Activated naive CD4-positive, alpha-beta T cell treated with anti-CD3 and anti-CD28 coated beads, Interleukin-2, amount 50 U/mL, for 16 hours (primary cell): ENCODE data around the gene COL5A3.
A peak's percentile ranks its signal among the peaks of the same experiment; 100 is the strongest.
"Not testable (repeated sequence)": the region's sequence is repeated elsewhere in the genome, so short reads cannot be mapped to it uniquely, and the experiment has no call there.

ENCODE experiments used
- DNase-seq: peaks from one replicate; pipeline ENCODE4 v3.0.0-alpha.2; 2020

Gene COL5A3

DNA sequence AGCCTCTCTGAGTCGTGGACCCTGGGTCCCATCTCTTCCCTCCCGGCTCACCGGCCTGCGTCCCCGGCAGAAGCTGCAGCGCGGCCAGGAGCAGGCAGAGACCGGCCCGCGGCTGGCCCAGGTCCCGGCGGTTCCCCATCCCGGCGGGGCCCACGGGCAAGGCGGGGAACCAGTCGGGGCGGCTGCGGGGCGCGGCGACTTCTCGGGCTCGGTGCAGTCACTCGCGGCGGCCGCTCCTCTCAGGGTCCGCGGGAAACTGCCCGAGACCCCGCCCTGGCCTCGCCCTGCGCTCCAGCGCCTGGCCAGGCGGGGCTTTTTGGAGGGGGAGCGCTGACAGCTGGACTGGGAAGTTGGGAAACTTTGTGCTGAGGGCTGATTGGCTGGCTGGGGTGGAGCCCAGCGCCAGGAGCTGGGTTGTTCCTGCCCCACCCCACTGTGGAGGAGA is at the start of gene COL5A3:
Gene COL5A3 (minus strand): TSS at position 258 of the 445 bp plus-strand sequence. CDS start 119 bp downstream, at position 139.
- no peak for DNase-seq

DNA sequence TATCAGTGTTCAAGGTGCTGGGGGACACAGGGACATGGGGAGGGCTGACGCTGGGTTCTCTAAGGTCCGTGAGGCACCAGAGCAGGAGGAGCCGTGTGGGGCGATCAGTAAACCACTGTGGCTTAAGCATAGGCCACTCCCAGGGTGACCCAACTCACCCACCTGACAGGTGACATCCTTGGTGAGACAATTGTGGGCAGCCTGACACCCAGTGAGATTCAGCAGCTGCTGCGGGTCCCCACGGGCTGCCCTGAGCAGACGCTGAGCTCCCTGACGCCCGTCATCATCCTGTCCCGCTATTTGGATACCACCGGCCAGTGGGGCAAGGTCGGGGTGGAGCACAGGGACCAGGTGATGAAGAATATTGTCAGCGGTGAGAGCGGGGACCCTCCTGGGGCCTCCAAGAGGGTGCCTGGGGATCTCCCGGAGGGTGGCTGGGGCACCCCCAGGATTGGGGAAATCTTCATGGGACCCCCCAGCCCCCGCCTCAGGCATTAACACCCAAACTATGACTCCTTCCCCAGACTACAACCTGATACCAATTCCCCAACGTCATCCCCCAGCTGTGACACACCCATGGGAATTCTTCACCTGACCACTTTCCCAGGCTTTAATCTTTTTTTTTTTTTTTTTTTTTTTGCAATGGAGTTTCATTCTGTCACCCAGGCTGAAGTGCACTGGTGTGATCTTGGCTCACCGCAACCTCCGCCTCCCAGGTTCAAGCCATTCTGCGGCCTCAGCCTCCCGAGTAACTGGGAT is 42.5 kb upstream of the COL5A3 start:
- DNase-seq: no peak

DNA sequence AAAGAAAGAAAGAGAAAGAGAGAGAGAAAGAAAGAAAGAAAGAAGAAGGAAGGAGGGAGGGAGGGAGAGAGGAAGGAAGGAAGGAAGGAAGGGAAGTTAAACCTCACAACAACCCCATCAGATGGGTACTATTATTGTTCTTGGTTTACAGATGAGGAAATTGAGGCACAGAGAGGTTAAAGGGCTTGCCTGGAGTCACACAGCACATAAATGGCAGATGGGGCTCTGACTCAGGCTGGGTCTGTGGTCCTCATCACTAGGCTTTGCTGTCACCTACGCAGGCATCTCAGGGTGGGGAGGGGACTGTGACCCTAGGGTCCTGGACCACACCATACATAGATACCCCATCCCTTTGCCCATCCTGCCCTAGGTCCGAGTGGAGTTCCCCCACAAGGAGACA is 39.3 kb upstream of the COL5A3 start:
- no peak for DNase-seq

DNA sequence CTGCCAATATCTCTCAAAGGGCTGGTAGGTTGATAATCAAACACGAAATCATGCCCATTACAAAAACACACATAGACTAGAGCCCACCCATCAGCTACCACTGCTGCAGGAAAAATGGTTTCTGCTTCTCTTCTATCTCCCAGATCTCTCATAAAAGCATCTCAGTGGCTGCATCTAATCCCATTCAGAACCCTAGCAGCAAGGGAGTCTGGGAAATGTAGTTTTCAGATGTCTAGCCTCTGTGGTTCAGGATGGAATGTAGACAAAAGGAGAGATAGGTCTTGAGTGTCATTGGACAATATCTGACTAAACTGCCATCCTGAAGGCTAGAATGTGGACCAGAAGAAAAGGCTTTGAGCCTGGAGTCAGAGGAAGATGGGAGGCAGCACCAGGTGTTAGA is 35.1 kb upstream of the COL5A3 start:
- no peak for DNase-seq

DNA sequence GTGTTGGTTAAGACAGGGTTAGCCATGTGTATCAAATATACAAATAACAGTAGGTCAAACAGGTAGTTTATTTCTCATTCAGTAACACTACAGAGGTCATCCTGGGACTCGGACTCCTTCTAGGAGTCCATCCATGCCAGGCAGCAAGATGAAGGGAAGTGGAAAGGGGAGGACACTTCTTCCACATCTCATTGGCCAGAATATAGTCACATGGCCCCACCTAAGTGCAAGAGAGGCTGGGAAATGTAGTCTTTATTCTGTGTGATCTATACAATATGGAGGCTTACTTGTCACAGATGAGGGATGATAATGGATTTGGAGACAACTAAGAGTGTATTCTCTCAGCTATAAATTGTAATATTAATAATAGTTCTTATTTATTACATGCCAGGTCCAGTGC is 34.1 kb upstream of the COL5A3 start:
- no peak for DNase-seq

DNA sequence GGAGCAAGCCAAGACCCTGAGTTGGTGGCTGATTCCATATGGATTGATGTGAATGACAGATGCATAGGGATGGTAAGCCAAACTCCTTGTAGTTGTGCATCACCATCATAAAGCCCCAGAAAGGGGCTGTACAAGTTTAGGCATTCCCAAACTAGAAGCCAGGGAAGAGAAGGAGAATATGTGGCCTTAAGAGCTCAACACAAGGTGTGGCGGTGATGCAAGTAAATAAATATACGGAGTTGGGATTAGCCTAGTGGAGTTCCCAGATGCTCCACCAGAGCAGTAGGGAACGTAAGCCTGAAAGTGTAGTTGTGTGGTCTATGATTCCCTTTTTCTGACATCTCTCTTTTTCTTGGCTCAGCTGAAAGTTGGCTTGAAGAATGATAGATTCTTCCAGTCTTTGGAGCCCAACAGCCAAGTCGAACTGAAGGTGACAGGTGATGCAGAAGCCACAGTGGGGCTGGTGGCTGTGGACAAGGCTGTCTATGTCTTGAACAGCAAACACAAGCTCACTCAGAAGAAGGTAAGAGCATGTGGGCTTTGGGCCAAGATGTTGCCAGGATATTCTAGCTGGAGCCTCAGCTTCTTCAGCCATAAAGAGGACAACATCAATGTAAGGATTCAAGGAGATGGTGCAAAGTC is 33.1 kb upstream of the COL5A3 start:
- no peak for DNase-seq

DNA sequence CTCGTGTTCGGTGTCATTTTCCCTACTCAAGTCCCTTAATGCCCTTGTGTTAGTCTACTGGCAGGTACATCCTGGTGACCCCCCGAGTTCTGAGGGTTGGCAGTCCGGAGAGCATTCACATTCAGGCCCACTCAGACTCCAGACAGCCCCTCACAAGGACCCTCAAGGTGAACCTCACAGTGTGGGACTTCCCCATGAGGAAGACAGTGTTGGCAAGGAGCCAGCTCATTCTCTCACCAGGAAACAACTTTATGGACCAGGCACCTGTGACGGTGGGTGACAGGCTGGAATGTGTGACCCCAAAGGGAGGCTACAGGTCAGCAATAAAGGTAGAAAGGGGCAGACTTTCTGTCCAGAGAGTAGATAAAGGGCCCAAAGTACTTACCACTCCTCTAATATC is 27.5 kb upstream of the COL5A3 start:
- DNase-seq: no peak

DNA sequence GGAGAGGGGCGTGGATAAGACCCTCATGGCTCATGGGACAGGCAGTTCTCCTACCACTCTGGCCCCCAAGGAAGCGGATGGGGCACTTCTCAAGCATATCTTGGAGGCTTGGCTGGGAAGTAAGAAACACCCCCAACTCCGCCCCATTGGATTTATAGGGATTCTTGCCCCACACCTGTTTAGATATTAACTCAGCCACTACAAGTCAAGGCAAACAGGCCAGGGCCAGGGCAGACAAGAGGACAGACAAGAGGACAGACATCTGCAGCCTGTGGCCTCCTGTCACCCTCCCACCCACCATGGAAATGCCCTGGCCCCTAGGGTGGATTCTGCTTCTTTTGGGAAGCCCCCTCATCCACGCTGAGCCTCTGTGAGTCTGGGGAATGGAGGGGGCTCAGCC is 27.1 kb upstream of the COL5A3 start:
- no peak for DNase-seq

DNA sequence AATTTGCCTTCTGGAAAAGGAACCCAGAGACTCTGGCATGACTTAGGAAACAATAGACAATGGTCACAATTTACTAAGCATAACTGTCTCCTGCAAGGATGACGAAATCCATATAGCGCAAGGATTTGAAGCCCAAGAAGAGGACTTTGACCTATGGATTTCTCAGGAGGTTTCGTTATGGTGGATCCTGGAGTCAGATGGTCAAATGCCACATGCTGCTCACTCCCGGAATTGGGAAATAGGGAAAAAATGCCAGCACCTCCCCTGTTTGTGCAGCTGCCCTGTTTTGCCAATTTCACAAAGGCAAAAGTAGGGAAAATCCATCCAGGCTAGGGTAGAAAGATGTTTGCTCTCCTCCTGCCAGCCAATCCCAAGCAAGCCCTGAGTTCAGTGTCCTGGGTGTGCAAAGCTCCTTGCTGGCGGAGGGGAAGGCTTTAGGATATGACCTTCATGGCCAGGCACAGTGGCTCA is 26.3 kb upstream of the COL5A3 start:
- no peak for DNase-seq

DNA sequence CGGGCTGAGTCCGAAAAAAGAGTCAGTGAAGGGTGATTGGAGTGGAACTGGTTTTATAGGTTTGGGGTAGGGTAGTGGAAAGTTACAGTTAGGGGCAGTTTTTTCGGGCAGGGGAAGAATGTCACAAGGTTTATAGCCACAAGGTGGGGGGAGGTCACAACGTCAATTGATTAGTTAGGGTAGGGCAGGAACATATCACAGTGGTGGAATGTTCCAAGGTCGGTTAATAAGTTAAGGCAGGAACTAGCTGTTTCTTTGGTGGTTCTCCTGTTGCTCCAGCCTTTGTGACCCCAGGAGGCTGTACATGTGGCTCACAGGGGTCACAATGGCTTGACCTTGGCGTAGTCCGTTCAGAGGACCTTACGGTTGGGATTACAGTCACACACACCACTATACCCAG is 23.3 kb upstream of the COL5A3 start:
- no peak for DNase-seq

DNA sequence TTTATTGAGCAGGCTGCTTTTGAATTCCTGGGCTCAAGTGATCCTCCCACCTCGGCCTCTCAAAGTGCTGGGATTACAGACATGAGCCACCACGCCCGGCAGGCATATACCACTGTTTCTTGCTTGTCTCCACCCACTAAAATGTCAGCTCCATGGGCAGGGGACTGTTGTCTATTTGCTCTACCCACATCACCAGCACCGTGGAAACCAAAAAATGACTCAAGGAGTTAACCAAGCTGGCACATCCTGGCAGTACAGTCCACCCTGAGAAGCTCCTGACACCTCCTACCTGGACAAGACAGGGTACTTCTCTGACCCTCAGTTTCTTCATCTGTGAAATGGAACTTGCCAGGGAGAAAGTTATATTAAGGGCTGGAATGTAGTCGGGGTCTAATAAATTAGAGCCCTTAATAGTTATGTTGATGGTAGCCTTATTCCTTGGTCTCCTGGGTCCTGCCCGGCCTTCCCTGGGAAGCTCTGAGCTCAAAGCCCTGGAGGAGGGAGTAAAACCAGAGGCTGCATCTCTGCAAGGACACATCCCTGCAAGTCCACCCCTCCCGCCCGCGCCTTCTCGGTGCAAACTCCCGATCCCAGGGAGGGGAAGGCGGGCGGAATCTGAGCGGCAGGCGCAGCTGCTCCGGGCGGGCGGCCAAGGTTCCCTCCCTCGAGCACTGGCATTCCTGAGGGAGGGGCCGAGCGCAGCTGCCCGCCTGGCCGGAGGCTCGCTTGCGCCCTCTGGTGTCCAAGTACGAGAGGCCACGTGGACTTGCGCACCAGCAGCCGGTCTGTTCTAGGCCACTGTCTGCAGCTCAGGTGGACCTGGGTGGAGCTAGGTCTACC is 17.1 kb upstream of the COL5A3 start:
- DNase-seq: peak; percentile 73

DNA sequence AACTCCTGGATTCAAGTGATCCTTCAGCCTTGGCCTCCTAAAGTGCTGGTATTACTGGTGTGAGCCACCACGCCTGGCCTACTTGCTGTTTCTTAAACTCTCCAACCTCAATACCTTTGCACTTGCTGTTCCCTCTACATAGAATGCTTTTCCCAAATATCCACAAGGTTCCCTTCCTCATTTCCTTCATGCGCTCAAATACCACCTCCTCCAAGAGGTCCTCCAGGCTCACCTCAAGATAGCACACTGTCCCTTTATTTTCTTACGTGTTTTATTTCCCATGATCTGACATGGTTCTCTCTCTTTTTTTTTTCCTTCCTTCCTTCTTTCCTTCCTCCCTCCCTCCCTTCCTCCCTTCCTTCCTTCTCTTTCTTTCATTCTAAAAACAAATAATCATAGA is 16.4 kb upstream of the COL5A3 start:
- DNase-seq: no peak

DNA sequence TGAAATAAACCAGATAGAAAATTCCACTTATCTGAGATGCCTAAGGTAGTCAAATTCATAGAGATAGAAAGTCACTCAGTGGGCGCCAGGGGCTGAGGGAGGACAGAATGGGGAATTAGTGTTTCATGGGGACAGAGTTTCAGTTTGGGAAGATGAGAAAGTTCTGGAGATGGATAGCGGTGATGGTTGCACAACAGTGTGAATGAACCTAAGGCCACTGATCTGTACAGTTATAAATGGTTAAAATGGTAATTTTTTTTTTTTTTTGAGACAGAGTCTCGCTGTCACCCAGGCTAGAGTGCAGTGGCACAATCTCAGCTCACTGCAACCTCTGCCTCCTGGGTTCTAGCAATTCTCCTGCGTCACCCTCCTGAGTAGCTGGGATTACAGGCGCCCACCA is 12.8 kb upstream of the COL5A3 start:
- not testable (repeated sequence) for DNase-seq

DNA sequence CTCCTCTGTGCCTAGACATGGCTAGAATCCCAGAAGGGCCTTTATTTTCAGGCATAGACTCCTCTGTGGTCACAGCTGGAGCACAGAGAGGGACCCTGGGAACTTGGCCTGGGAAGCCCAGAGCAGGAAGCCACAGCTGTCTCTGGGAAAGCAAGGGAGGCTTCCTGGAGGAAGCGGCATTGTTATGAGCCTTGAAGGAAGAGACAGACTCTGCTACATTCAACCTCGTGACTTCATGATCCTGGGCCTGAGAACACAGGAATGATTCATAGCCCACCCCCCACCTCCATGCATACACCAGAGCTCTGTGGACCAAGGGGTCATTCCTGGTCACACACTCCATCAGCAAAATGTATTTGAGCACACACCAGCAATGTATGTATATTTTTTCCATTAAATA is 11.6 kb upstream of the COL5A3 start:
- DNase-seq: no peak

DNA sequence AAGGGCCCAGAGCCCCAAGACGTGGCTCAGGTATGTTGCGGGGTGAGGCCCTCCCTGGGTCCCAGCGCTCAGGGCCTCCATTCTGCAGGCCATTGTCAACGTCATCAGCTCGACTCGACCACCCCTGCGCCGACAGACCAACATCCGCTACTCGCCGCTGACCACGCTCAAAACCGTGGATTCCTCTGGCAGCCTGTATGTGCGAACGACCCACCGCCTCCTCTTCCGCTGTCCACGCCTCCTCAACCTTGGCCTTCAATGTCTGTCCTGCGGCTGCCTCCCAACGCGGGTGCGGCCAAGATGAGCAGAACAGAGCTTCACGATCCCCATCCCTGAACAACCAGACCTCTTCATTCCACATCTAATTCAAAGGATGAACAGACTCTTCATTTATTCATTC is 11.1 kb upstream of the COL5A3 start:
- DNase-seq: no peak

DNA sequence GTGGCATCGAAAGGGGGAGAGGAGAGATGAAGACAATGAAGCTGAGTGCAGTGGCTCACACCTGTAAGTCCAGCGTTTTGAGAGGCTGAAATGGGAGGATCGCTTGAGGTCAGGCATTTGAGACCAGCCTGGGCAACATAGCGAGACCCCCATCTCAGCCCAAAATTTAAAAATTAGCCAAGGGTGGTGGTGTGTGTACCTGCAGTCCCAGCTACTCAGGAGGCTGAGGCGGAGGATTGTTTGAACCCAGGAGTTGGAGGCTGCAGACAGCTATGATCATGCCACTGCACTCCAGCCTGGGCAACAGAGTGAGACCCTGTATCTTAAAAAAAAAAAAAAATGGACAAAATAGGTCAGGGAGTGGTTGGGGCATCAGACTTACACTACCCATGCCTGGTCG is 10.5 kb upstream of the COL5A3 start:
- DNase-seq: no peak

DNA sequence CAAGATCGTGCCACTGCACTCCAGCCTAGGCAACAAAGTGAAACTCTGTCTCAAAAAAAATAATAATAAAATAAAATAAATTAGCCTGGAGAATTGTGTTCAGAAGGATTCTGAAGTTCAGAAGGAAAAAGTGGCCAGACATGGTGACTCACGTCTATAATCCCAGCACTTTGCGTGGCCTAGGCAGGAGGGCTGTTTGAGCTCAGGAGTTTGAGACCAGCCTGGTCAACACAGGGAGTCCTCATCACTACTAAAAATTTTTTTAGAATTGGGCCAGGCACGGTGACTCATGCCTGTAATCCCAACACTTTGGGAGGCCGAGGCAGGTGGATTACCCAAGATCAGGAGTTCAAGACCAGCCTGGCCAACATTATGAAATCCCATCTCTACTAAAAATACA is 8.9 kb upstream of the COL5A3 start:
- DNase-seq: no peak

DNA sequence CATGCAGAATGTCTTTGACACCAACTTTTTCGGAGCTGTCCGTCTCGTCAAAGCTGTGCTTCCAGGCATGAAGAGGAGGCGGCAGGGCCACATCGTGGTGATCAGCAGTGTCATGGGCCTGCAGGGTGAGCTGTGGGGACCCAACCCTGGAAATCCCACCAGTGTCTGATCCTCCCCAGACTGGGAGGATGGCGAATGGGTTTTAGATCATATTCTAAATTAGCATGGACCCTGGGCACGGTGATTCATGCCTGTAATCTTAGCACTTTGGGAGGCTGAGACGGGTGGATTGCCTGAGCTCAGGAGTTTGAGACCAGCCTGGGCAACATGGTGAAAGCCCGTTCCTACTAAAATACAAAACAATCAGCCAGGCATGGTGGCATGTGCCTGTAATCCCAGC is 8.5 kb upstream of the COL5A3 start:
- DNase-seq: no peak

DNA sequence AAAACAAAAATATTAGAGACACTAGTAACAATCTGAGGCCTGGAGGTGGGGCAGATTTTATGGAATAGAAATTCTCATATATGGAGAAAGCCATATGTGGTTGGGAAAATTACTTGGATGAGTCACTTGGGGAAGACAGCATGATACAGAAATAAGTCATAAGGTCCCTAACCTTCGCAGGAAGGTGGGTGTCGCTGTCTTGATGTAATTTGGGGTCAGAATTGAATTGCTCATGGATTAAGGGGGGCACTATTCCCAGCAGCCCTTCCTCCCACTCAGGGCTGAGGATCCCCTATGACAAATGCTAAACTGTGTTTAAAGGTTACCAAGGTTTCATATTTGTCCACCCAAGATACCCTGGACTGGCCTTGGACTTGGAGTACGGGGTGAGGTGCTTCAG is 8.0 kb upstream of the COL5A3 start:
- DNase-seq: no peak

DNA sequence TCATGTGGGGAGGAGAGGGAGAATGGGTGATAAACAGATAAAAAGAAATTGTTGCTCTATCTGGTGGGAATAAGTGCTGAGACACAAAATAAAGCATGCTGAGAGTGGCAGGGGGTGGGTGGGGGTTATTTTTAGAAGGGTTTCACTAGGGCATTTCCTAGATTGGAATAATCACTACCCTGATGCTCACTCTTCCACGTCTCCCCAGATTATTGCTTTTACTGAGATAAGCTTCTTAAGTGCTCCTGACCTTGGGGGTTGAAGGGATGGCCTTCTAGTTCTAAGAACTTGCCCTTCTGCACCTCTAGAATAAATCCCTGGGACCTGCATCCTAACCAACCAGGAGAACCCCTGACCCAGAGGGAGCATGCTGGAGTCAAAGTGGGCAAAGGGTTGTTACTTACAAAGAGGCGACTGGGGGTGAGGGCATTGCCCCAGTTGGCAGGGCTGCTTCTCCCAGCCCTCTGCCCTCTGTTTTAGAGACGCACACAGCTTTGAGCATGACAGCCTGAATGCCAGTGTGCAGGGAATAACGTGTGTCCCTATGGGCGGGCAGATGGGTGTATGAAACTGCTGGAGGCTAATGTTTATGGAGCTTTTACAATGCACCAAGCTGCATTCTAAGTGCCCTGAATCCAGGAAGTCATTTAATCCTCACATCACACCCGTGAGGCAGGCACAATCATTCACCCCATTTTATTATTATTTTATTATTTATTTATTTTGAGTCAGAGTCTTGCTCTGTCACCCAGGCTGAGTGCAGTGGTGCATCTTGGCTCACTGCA is 3.7 kb upstream of the COL5A3 start:
- no peak for DNase-seq

DNA sequence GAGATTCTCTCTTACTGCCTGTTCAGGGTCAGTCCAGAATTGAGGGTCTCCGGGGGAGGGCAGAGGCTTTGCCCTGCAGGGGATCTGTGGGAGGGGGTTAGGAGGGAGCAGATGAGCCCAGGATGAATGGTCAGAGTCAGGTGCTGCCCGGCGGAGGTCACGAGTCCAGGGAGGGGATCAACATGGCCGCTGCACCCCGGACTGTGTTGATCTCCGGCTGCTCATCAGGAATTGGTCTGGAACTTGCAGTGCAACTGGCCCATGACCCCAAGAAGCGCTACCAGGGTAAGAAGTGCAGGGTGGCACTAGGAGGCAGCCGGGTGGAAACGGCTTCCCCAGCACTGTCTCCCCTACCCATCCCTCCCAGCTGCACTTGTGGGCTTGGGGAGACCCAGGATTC is 3.0 kb upstream of the COL5A3 start, which contains the start of gene RDH8:
Gene RDH8 (plus strand): TSS at position 168 of the 400 bp plus-strand sequence. CDS start 15 bp downstream, at position 183.
- DNase-seq: no peak

DNA sequence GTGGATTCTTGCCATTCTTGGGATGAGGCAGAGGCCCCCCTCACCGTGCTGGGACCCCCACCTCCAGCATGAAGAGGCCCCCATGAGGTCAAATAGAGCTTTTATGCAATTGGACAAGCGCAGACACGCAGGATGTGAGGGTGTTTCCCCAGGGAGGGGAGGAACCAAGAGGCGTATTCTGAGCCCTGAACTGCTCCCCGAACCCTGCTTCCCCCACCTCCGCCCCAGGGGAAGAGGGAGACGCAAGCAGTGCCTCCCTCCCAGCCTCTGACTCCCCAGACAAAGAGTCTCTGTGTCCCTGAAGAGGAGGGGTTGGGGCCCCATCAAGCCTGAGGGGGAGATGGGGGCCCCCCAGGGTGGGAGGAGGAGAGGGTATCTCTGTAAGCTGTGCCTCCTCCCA is 1.7 kb upstream of the COL5A3 start:
- DNase-seq: no peak

DNA sequence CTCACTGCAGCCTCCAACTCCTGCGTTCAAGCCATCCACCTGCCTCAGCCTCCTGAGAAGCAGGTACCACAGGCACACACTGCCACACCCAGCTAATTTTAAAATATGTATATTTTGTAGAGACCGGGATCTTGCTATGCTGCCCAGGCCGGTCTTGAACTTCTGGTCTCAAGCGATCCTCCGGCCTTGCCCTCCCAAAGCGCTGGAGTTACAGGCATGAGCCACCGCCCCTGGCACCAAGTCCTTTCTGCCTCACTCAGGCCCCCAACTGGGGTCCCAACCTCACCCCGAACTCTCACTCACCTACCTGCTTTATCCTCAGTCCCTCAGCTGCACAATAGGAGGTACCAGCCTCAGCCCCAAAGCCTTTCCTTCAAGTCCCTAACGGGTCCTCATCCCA is 635 bp upstream of the COL5A3 start:
- no peak for DNase-seq
